ENCODE results near the gene HUNK. TPM values are rescaled to one million over a fixed set of nuclear protein-coding genes. Genes with fewer than 3 reads are reported as not detected.
A peak's percentile ranks its signal among the peaks of the same experiment; 100 is the strongest.

Gene HUNK
- total RNA-seq, 1 donor from 2014 or later = 41.9 TPM

DNA sequence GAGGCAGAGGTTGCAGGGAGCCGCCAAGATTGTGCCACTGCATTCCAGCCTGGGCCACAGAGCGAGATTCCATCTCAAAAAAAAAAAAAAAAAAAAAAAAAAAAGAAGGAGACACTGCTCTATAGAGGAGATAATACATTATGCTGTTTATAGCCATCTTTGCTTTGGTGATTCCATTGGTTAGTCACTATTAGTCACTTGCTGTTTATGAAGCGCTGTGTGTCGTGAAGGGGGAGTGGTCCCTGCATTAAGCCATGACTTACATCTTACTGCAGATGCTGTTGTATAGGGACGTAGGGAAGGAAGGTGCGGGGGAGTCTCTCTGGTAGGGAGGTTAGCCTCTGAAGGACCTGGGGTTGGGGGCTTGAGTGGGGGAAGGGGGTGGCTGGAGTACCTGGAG lies 48.3 kb downstream of the HUNK start:
- no peak overlapping the region for H3K4me3 Mint-ChIP-seq (ENCODE audit: low read depth)
- H3K27me3 Mint-ChIP-seq = no peaks in the 10 kb centered on the region
- DNase-seq (ENCODE audit: low spot score, unreplicated experiment) = no peak
- peaks cover 29% of the 10 kb centered on the region for H3K36me3 Mint-ChIP-seq (ENCODE audit: insufficient read depth)
- peaks cover 7% of the 10 kb centered on the region for H3K9me3 Mint-ChIP-seq (ENCODE audit: low read depth)
- no peak overlapping the region for H3K27ac Mint-ChIP-seq
- TF ChIP-seq, protein P1, sequence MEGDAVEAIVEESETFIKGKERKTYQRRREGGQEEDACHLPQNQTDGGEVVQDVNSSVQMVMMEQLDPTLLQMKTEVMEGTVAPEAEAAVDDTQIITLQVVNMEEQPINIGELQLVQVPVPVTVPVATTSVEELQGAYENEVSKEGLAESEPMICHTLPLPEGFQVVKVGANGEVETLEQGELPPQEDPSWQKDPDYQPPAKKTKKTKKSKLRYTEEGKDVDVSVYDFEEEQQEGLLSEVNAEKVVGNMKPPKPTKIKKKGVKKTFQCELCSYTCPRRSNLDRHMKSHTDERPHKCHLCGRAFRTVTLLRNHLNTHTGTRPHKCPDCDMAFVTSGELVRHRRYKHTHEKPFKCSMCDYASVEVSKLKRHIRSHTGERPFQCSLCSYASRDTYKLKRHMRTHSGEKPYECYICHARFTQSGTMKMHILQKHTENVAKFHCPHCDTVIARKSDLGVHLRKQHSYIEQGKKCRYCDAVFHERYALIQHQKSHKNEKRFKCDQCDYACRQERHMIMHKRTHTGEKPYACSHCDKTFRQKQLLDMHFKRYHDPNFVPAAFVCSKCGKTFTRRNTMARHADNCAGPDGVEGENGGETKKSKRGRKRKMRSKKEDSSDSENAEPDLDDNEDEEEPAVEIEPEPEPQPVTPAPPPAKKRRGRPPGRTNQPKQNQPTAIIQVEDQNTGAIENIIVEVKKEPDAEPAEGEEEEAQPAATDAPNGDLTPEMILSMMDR (IDR thresholded peaks at IDR 0.05; ENCODE audit: unreplicated experiment) = no peak
- H3K4me1 Mint-ChIP-seq (ENCODE audit: low read depth) = peaks cover 13% of the 10 kb centered on the region

DNA sequence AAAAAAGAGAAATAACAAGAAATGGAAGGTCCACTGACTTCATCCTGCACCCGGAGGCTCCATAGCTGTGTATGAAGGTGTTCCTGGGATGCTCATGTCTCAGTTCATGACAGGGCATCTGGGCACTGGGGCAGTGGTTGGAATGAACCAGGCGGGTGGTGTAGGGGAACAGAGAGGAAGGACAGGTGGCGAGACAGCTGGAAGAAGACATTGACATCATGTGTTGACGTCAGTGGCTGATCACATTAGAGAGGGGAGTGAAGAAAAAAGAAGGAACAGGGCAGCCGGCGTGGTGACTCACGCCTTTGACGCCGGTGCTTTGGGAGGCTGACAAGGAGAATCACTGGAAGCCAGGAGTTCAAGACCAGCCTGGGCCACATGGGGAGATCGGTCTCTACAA lies 50.1 kb downstream of the HUNK start:
- no peak overlapping the region for H3K4me3 Mint-ChIP-seq (ENCODE audit: low read depth)
- TF ChIP-seq, protein P1 (IDR thresholded peaks at IDR 0.05; ENCODE audit: unreplicated experiment) = no peak
- DNase-seq (ENCODE audit: low spot score, unreplicated experiment) = no peak
- H3K4me1 Mint-ChIP-seq (ENCODE audit: low read depth) = peaks cover 5% of the 10 kb centered on the region
- H3K27ac Mint-ChIP-seq = peak overlapping the region; percentile 35
- peaks cover 8% of the 10 kb centered on the region for H3K9me3 Mint-ChIP-seq (ENCODE audit: low read depth)
- H3K36me3 Mint-ChIP-seq (ENCODE audit: insufficient read depth) = peaks cover 31% of the 10 kb centered on the region
- H3K27me3 Mint-ChIP-seq = no peaks in the 10 kb centered on the region

- H3K27ac Mint-ChIP-seq = peak overlapping the region; percentile 81
- no peak for DNase-seq (ENCODE audit: low spot score, unreplicated experiment)
- no peaks in the 10 kb centered on the region for H3K27me3 Mint-ChIP-seq
- peaks cover 8% of the 10 kb centered on the region for H3K9me3 Mint-ChIP-seq (ENCODE audit: low read depth)
- H3K4me3 Mint-ChIP-seq (ENCODE audit: low read depth) = no peak overlapping the region
- H3K4me1 Mint-ChIP-seq (ENCODE audit: low read depth) = peaks cover 4% of the 10 kb centered on the region
- H3K36me3 Mint-ChIP-seq (ENCODE audit: insufficient read depth) = peaks cover 27% of the 10 kb centered on the region
- TF ChIP-seq, protein P1 (IDR thresholded peaks at IDR 0.05; ENCODE audit: unreplicated experiment) = no peak
These were observed 50.9 kb downstream of the HUNK start for GRCh38 chr21:31923756-31924155.

- no peak for DNase-seq (ENCODE audit: low spot score, unreplicated experiment)
- peaks cover 4% of the 10 kb centered on the region for H3K9me3 Mint-ChIP-seq (ENCODE audit: low read depth)
- H3K36me3 Mint-ChIP-seq (ENCODE audit: insufficient read depth) = peaks cover 23% of the 10 kb centered on the region
- H3K4me1 Mint-ChIP-seq (ENCODE audit: low read depth) = peaks cover 7% of the 10 kb centered on the region
- H3K27ac Mint-ChIP-seq = no peak overlapping the region
- TF ChIP-seq, protein P1 (IDR thresholded peaks at IDR 0.05; ENCODE audit: unreplicated experiment) = no peak
- no peak overlapping the region for H3K4me3 Mint-ChIP-seq (ENCODE audit: low read depth)
- no peaks in the 10 kb centered on the region for H3K27me3 Mint-ChIP-seq
These were observed 51.7 kb downstream of the HUNK start for GRCh38 chr21:31924548-31924947.

DNA sequence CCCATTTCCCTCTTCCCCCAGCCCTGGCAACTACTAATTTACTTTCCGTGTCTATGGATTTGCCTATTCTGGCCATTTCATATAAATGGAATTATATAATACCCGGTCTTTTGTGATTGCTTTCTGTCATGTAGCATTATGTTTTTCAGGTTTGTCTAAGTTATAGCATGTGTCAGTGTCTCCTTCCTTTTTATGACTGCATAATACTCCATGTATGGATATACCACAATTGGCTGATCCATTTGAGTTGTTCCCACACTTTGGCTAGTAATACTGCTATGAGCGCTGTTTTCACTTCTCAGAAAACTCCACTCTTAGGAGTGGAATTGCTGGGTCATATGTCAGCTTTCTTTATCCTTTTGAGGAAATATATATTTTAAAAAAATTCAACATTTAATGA lies 53.7 kb downstream of the HUNK start:
- Mint-ChIP-seq H3K27ac (no peak overlapping the region), H3K27me3 (no peaks in the 10 kb centered on the region), H3K9me3 (ENCODE audit: low read depth) (peaks cover 4% of the 10 kb centered on the region), H3K4me3 (ENCODE audit: low read depth) (no peak overlapping the region), H3K36me3 (ENCODE audit: insufficient read depth) (peaks cover 17% of the 10 kb centered on the region), H3K4me1 (ENCODE audit: low read depth) (peaks cover 12% of the 10 kb centered on the region)
- TF ChIP-seq, protein P1 (IDR thresholded peaks at IDR 0.05; ENCODE audit: unreplicated experiment) = no peak
- DNase-seq (ENCODE audit: low spot score, unreplicated experiment) = no peak

All from progenitor cell of endocrine pancreas (in vitro differentiated cells).